Measurements from ENCODE around the gene KIF3B. TPM values are rescaled to one million over a fixed set of nuclear protein-coding genes. Genes with fewer than 3 reads are reported as not detected.
"Not testable (repeated sequence)": the region's sequence is repeated elsewhere in the genome, so short reads cannot be mapped to it uniquely, and the experiment has no call there.

KIF3B gene
- total RNA-seq, 1 donor from 2014 or later = 16.9 TPM

GRCh38 chr20:32326504-32326845, 49.0 kb downstream of the KIF3B start:
- intact Hi-C loops (cut with micrococcal nuclease) = no loop called here

- intact Hi-C loops (cut with micrococcal nuclease) = no loop called here
These were observed 49.7 kb downstream of the KIF3B start for GRCh38 chr20:32327087-32327681.

DNA sequence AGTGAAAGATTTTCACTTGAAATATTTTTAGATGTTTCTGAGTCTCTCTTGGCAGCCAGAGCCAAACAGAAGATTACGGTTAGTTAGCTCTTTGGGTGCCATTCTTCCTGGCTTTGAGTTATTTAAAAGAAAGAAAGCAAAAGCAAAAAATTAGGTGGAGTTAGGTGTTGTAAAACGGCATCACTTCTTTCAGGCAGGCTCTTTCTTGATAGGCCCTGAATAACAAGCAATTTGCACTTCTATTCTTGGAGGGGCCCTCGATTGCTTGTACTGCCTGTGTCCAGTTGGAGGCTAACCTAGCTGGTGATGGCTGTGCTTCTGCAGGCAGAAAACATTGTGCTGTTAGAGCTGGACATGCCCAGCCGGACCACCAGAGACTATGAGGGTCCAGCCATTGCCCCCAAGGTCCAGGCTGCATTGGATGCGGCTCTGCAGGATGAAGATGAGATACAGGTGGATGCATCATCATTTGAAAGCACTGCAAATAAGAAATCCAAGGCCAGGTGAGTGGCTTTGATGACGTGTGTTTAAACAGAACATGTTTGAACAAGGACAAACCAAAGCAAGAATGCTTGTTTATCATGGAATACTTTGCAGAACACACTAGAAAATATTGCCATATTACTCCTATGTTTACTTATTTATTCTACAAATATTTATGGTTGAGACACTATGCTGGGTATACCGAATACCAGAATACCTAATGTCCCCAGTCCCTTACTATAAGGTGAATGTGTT, 52.5 kb downstream of the KIF3B start:
- intact Hi-C loops (cut with micrococcal nuclease) = no loop called here

DNA sequence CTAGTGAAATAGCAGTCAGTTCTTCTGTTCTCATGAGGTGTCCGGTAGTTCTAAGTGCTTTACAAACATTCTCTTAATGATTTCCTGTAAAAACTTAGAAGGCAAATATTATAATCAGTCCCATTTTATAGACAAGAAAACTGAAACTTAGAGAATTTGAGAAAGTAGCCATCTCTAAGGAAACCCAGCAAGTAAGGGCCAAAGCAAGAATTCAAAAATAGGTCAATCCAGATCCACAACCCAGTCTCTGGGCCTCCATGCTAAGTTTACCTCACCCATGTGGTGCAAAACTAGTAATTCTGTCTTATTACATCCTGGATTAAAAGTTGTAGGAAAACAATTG, 53.1 kb downstream of the KIF3B start:
- intact Hi-C loops (cut with micrococcal nuclease) = no loop called here

GRCh38 chr20:32332614-32333013, 55.2 kb downstream of the KIF3B start:
- intact Hi-C loops (cut with micrococcal nuclease) = loop anchor here (2.0 kb wide), 1 partner anchor 320 kb away; no protein-coding TSS in a partner anchor

GRCh38 chr20:32333181-32333987, 55.9 kb downstream of the KIF3B start:
- intact Hi-C loops (cut with micrococcal nuclease) = loop anchor here (2.0 kb wide), 1 partner anchor 319 kb away; no protein-coding TSS in a partner anchor

DNA sequence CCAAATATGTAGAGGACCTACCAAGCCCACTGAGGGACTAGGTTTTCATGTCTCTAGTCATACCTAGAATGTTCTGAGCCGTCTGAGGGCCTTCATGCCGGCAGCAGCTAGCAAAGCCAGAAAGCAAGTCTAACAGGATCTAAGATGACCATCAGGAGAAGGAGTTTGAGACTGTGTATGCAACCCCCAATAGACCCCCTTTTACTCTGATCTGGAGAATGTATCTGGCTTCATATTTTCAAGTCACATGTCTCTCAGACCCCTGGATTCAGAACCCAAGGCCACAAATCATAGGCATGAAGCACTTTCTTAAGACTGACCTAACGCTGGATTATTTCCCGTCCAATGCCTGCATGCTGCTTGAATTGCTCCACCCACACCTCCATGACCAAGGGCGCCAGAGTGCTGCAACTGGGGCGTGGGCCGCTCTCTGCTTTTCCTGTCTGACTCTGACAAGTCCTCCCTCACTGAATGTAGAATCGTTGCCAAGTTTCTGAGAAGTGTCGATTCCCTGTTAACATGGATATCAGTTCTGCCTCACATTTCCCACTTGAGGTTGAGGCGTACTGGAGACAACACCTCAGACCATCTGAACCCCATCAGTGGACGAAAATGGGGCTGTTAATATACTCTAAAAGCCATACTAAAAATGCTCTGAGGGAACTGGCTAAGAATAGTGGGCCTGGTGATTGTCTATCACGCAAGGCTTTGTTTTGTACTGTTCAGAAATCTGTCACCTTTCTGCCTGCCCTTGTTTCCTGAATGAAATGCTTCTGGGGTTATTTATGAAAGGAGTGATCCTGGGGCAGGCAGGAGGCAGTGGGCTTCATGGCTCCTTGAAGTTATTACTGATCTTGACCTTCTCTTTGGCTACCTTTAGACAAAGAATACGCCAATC, 56.8 kb downstream of the KIF3B start:
- intact Hi-C loops (cut with micrococcal nuclease) = loop anchor here (2.0 kb wide), 1 partner anchor 319 kb away; no protein-coding TSS in a partner anchor

DNA sequence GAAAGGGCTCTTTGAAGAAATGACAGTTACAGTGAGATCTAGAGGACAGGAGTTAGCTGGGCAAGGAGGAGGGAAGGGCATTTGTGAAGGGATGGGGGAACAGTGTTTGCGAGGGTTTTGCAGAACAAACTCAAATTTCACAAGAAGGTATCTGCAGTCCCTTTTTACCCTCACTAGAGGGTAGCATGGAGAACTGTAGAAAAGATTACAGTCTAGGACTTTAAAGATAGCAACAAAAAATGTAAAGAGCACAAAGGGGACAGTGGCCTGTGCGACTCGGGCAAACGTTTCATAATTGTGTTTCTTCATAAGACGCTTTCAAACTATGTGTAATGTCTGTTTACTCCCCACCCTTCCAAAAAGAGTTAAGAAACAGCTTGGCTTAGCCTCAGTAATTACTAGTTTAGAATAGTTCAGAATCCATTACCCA, 59.5 kb downstream of the KIF3B start:
- intact Hi-C loops (cut with micrococcal nuclease) = loop anchor here (2.0 kb wide), 1 partner anchor 20 kb away; no protein-coding TSS in a partner anchor

DNA sequence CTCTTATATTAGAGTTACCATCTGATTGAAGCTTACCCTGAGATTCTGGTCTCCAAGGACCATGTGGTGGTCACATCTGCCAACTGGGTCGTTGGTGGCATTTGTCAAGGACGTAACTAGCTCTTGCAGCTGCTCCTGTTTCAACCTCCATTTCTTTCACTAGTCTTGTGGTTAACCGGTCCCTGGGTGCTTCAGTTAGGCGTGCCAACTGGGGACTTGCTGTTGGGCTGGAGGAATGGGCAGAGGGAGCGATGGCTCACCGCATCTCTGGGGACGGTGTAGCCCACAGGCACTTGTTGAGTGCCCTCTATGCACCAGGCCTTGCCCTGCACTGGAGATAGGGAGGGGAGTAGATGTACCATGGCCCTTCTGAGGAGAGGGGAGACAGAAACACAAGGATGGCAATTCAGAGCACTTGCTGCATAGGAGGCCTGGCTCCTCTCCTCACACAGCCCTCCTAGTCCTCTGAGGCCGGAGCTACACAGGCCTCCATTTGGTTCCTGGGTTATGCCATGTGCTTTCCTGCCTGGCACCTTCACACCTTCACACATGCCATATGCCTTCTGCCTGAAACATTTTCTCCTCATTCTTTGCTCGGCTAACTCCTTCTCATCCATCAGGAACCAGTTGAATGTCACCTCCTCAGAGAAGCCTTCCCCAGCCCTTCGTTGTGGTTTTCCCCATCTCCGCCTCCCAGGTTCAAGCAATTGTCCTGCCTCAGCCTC, 60.6 kb downstream of the KIF3B start:
- intact Hi-C loops (cut with micrococcal nuclease) = loop anchor here (2.0 kb wide), 1 partner anchor 19 kb away; no protein-coding TSS in a partner anchor

DNA sequence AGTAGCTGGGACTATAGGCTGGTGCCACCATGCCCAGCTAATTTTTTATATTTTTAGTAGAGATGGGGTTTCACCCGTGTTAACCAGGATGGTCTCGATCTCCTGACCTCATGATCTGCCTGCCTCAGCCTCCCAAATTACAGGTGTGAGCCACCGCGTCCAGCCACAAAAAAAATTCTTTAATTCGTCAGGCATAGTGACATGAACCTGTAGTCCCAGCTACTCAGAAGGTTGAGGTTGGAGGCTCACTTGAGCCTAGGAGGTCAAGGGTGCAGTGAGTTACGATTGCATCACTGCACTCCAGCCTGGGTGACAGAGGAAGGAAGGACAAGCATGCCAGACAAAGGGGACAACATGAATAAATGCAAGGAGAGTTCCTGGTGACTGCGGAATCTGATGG, 61.2 kb downstream of the KIF3B start:
- intact Hi-C loops (cut with micrococcal nuclease) = no loop called here

DNA sequence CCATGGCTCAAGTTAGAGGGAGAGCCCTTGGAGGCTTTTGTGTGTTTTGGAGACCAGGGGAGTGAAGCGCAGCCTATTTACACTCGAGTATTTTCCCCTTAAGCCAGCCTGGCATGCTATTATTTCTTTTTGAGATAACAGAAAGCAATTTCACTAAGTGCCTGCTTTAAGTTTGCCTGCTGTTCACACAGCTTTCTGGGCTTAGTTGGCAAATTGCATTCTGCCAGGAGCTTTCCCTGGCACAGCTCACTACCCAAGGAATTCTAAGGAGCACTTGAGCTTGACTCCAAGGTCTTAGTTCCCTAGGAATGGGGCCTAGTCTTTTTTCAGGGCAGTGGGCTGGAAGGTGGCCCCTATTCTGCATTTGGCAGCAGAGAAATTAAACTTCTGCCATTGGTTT, 61.7 kb downstream of the KIF3B start:
- intact Hi-C loops (cut with micrococcal nuclease) = no loop called here

- intact Hi-C loops (cut with micrococcal nuclease) = not testable (repeated sequence)
These were observed 63.6 kb downstream of the KIF3B start for GRCh38 chr20:32341053-32341452.

- intact Hi-C loops (cut with micrococcal nuclease) = no loop called here
These were observed 66.0 kb downstream of the KIF3B start for GRCh38 chr20:32343439-32343838.

DNA sequence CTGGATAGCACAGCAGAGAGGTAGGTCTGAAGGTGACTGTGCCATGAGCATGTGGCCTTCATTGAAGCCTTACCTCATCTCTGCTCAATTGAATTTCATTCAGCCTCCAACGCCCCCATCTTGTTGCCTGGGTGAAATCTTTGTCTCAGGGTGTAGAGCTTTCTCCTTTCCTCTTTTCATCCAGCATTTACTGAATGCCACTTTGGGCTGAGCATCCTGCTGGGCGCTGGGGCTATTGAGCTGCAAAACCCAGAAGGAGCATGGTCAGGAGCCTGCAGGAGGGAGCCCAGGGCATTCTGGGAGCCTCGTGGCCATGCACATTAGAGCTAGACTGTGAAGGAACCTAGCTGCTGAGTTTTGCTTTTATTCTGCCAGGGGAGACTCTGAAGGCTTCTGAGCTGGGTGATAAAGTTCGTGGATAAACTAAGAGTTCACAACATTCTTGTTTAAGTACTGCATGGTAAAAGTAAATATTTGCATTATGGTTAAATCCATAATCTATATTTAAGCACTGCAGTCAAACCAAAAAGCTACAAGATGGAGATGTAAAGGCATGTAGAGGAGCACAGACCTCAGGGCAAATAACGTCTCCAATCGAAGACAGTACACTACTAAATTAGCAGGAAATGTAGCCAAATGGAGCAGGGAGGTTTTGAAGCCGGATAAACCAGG, 67.5 kb downstream of the KIF3B start:
- intact Hi-C loops (cut with micrococcal nuclease) = no loop called here

GRCh38 chr20:32348207-32348606, 70.8 kb downstream of the KIF3B start:
- intact Hi-C loops (cut with micrococcal nuclease) = no loop called here

DNA sequence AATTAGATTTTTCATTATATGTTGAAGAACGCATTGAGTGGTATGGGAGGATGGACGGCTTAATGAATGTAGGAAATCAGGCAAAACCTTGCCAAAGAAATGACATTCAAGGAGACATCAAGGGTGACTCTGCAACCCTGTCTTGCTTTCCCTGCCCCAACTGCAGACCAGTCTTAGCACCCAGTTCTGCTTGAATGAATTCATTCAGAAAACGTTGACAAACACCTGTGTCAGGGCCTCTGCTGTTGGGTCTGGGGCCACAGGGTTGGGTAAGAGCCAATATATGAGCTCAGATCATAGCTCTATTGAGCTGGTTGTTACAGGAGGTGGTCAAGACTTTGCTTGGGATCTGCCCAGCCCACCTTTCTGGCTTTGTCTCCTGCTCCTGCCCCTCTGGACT, 73.0 kb downstream of the KIF3B start:
- intact Hi-C loops (cut with micrococcal nuclease) = loop anchor here (10.0 kb wide), 1 partner anchor 624 kb away; no protein-coding TSS in a partner anchor

GRCh38 chr20:32352121-32352720, 74.8 kb downstream of the KIF3B start:
- intact Hi-C loops (cut with micrococcal nuclease) = loop anchor here (10.0 kb wide), 1 partner anchor 623 kb away; no protein-coding TSS in a partner anchor

DNA sequence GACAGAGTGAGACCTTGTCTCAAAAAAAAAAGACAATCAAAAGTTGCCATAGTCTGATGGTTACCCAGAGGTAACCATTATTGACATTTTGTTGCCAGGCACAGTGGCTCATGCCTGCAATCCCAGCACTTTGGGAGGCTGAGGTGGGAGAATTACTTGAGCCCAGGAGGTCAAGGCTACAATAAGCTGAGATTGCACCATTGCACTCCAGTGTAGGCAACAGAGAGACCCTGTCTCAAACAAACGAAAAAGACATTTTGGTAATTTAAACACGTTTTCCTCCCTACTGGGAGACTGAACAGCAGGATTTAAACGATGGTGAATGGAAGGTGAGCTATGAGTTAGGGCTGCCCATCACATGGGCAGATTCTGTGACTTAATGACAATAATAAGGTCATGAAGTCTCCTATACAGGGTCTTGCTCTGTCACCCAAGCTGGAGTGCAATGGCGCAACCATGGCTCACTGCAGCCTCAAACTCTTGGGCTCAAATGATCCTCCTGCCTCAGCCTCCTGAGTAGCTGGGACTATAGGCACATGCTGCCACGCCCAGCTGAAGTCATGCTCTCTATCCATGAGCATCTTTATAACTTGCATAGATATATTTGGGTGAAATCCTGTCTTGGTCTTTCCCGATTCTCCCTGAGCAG, 76.5 kb downstream of the KIF3B start:
- intact Hi-C loops (cut with micrococcal nuclease) = loop anchor here (10.0 kb wide), 1 partner anchor 621 kb away; no protein-coding TSS in a partner anchor
